H1 (cell line): ENCODE measurements around the gene TPST2. TPM values are rescaled to one million over a fixed set of nuclear protein-coding genes. Genes with fewer than 3 reads are reported as not detected.

Source experiments
- ASH2L ChIP-seq: fragments of 200-600, 300-600 bp; sonication (generic); IDR thresholded peaks from one replicate; pipeline ENCODE4 v1.7.1; 2017; ENCODE audit warnings: low read length
- BRCA1 ChIP-seq: IDR thresholded peaks from 2 replicates; pipeline ENCODE4 v1.6.1; 2012; ENCODE audit warnings: low read depth, low read length, improper control_type of control experiment
- CBX8 ChIP-seq: fragments of 300-800, 300-1000 bp; sonication (generic); IDR thresholded peaks from 2 replicates; pipeline ENCODE4 v1.7.1; 2016; ENCODE audit warnings: low read depth, low read length, borderline replicate concordance
- CHD1 ChIP-seq: IDR thresholded peaks from 2 replicates; pipeline ENCODE4 v1.6.1; 2012; ENCODE audit warnings: low read depth, low read length, improper control_type of control experiment
- CHD2 ChIP-seq: IDR thresholded peaks from 2 replicates; pipeline ENCODE4 v1.6.1; 2012; ENCODE audit warnings: low read length, improper control_type of control experiment
- CREB1 ChIP-seq: IDR thresholded peaks from 2 replicates; pipeline ENCODE4 v1.6.1; 2012; ENCODE audit warnings: inconsistent platforms
- EGR1 ChIP-seq: IDR thresholded peaks from 2 replicates; pipeline ENCODE4 v1.6.1; 2011; ENCODE audit warnings: low read depth, low read length, borderline replicate concordance
- EP300 ChIP-seq, 2 experiments: IDR thresholded peaks; 1 replicate in 1 of 2; 2 replicates in 1 of 2; pipeline ENCODE4 v1.6.1; 2011 to 2012; ENCODE audit warnings: low read depth in 2 of 2, low read length in 2 of 2, mild to moderate bottlenecking in 2 of 2, borderline replicate concordance in 1 of 2, inconsistent platforms in 1 of 2, moderate library complexity in 1 of 2
- HDAC2 ChIP-seq, 2 experiments: fragments of 300-600 bp in 1 of 2; sonication (generic) in 1 of 2; IDR thresholded peaks; 2 replicates each; pipeline ENCODE4 v1.6.1; 2011 to 2012; ENCODE audit warnings: low read depth in 2 of 2, low read length in 2 of 2, mild to moderate bottlenecking in 2 of 2, moderate library complexity in 2 of 2, borderline replicate concordance in 1 of 2, inconsistent platforms in 1 of 2
- KDM4A ChIP-seq: IDR thresholded peaks from one replicate; pipeline ENCODE4 v1.7.1; 2012; ENCODE audit warnings: low read depth, mild to moderate bottlenecking, moderate library complexity, low read length, inconsistent platforms; ENCODE audit not compliant: severe bottlenecking
- MAFK ChIP-seq: IDR thresholded peaks from 2 replicates; pipeline ENCODE4 v1.6.1; 2012; ENCODE audit warnings: low read depth, mild to moderate bottlenecking, improper control_type of control experiment, low read length
- NANOG ChIP-seq: IDR thresholded peaks from 2 replicates; pipeline ENCODE4 v1.6.1; 2011; ENCODE audit warnings: low read length, low read depth, mild to moderate bottlenecking, inconsistent platforms; ENCODE audit not compliant: insufficient read depth, poor library complexity, severe bottlenecking
- PHF8 ChIP-seq: fragments of 200-600 bp; sonication (generic); conservative IDR thresholded peaks from 2 replicates; pipeline ENCODE4 v1.7.1; 2012; ENCODE audit warnings: low read depth, mild to moderate bottlenecking, inconsistent platforms, low read length, moderate library complexity
- RNF2 ChIP-seq: fragments of 200-900, 300-1000 bp; sonication (generic); IDR thresholded peaks from 2 replicates; pipeline ENCODE4 v1.7.1; 2016; ENCODE audit warnings: borderline replicate concordance, low read depth, mild to moderate bottlenecking, antibody characterized with exemption, low read length; ENCODE audit not compliant: poor library complexity, severe bottlenecking; ENCODE audit errors: missing control alignments
- RXRA ChIP-seq: IDR thresholded peaks from 2 replicates; pipeline ENCODE4 v1.6.1; 2011; ENCODE audit warnings: low read depth, mild to moderate bottlenecking, low read length, moderate library complexity; ENCODE audit not compliant: insufficient read depth
- SAP30 ChIP-seq: fragments of 300-600 bp; sonication (generic); IDR thresholded peaks from 2 replicates; pipeline ENCODE4 v1.7.1; 2012; ENCODE audit warnings: low read length, moderate library complexity, mild to moderate bottlenecking, inconsistent platforms; ENCODE audit not compliant: insufficient read depth, insufficient replicate concordance
- SIN3A ChIP-seq, 2 experiments: IDR thresholded peaks in 1 of 2; conservative IDR thresholded peaks in 1 of 2; 2 replicates each; pipeline ENCODE4 v1.6.1; 2011 to 2012; ENCODE audit warnings: low read length in 2 of 2, improper control_type of control experiment in 1 of 2, low read depth in 1 of 2, mild to moderate bottlenecking in 1 of 2
- SP1 ChIP-seq: IDR thresholded peaks from 2 replicates; pipeline ENCODE4 v1.6.1; 2011; ENCODE audit warnings: low read depth, low read length
- SP4 ChIP-seq: IDR thresholded peaks from 2 replicates; pipeline ENCODE4 v1.6.1; 2012; ENCODE audit warnings: low read length, inconsistent platforms
- SRF ChIP-seq: IDR thresholded peaks from 2 replicates; pipeline ENCODE4 v1.6.1; 2011; ENCODE audit warnings: mild to moderate bottlenecking, low read depth, low read length, moderate library complexity
- TAF1 ChIP-seq: IDR thresholded peaks from 2 replicates; pipeline ENCODE4 v1.6.1; 2011; ENCODE audit warnings: mild to moderate bottlenecking, low read depth, low read length
- TBP ChIP-seq: IDR thresholded peaks from 2 replicates; pipeline ENCODE4 v1.6.1; 2011; ENCODE audit warnings: low read depth, low read length, improper control_type of control experiment
- polyA plus RNA-seq, 7 experiments: library from polyadenylated mRNA; depleted of rRNA in 3 of 7; stranded (reverse) in 5 of 7; unstranded in 2 of 7; fragments of >200 nt in 5 of 7; fragments of 200-250 nt in 2 of 7; gene quantifications; 1 replicate in 5 of 7; 2 replicates in 1 of 7; 4 replicates in 1 of 7; pipeline versions ENCODE4 v1.2.1 to v1.2.3, GENCODE V29; 2011 to 2013; ENCODE audit warnings: missing spikeins in 2 of 7, mixed read lengths in 2 of 7
- total RNA-seq: library from RNA; stranded (reverse); fragmentation: NEBNext Ultra II Directional; extraction: Animal tissue kit (Norgen Biotek cat#: 25700); gene quantifications from 2 replicates; pipeline ENCODE4 v1.2.1, GENCODE V29; 2021
- TF ChIP-seq, protein P1 (sequence below): IDR thresholded peaks from 2 replicates; pipeline ENCODE4 v1.6.1; 2011; ENCODE audit warnings: low read depth, mild to moderate bottlenecking, low read length; ENCODE audit not compliant: insufficient read depth

TPST2 gene
- total and polyA plus RNA-seq, 2 of the 8 experiments (the other 6 are each of a cell fraction or from before 2014, with no cell fraction given): 58.8 to 143 TPM

DNA sequence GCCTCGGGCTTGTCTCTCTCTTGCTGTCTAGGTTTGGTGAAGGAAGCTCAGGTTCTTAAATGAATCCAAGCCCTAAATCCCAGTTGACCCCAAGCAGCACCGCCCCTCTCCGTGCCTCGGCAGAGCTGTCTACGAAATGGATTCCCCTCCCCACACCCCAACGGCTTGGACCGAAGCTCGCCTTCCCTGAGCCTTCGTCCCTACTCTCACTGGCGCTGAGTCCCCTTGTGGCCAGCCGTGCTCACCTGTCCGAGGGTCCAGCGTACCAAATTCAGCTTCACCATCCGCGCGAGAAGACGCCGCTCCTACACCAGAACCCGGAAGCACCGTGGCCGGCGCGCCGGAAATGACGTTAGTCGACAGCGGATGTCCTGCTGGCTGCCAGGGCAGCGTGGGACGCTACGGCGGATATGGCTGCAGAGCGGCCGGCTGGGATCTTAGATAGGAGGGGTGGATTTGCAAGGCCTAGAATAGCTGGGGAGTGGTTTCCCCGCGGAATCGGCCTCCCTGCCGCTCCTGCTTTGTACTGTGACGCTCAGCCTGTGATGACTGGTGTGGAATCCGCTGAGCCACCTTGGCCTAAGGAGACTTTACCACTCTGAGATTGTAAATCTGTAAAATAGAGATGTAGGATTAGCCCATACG lies 77.7 kb downstream of the TPST2 start, which contains the start of gene TFIP11 (continued):
- TF ChIP-seq EP300 (IDR thresholded peaks at IDR 0.05; ENCODE audit: borderline replicate concordance in 1 of 2, low read depth in 2 of 2, low read length in 2 of 2): no peak
- no peak; the same call in 1 of the 2 replicates for TF ChIP-seq SP4
- peak; percentile 75 for TF ChIP-seq SRF
- TF ChIP-seq SAP30: peak; percentile 96
- TF ChIP-seq, protein P1, sequence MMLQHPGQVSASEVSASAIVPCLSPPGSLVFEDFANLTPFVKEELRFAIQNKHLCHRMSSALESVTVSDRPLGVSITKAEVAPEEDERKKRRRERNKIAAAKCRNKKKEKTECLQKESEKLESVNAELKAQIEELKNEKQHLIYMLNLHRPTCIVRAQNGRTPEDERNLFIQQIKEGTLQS: peak; percentile 81
- TF ChIP-seq HDAC2 (IDR thresholded peaks at IDR 0.05; ENCODE audit: borderline replicate concordance in 1 of 2, low read depth in 2 of 2, low read length in 2 of 2): 0 out of 4 replicates have a peak, but pooled peaks of 1 of the 2 experiments have one; percentile 92
- TF ChIP-seq BRCA1: peak; percentile 64
- peak; percentile 66 for TF ChIP-seq PHF8
- TF ChIP-seq MAFK: no peak
- no peak for TF ChIP-seq CBX8
- no peak for TF ChIP-seq SP1
- TF ChIP-seq EGR1: no peak
- TF ChIP-seq TBP: peak; percentile 84; the same call in 1 of the 2 replicates
- TF ChIP-seq CREB1: peak; percentile 98
- peak; percentile 92 for TF ChIP-seq CHD2
- TF ChIP-seq CHD1: no peak
- peak; percentile 89 to 99; a peak in 3 of 4 replicates for TF ChIP-seq SIN3A (conservative IDR thresholded peaks at IDR 0.05 in 1 of 2, IDR thresholded peaks at IDR 0.05 in 1 of 2; ENCODE audit: low read depth in 1 of 2, low read length in 2 of 2)
- TF ChIP-seq NANOG: no peak
- TF ChIP-seq RNF2: no peak
- TF ChIP-seq KDM4A: no peak
- TF ChIP-seq TAF1: peak; percentile 81
- peak; percentile 89 for TF ChIP-seq ASH2L
- no peak for TF ChIP-seq RXRA
